SKM-1 treated with dmso at 0.1 percent for 144 hours (cell line): ENCODE data around the gene CITED1.
"Not testable (repeated sequence)": the region's sequence is repeated elsewhere in the genome, so short reads cannot be mapped to it uniquely, and the experiment has no call there.

Experiments
- DNase-seq: peaks from one replicate; lab custom pipeline; 2025; ENCODE audit not compliant: unreplicated experiment; lab: John Stamatoyannopoulos, UW

Gene CITED1

GRCh38 chrX:72305286-72306084 is at the start of gene CITED1:
TSS of gene CITED1 (minus strand) at chrX:72305914. CDS start at chrX:72302869, 3,045 bp downstream.
- DNase-seq = no peak

GRCh38 chrX:72352786-72353185 is 47.1 kb upstream of the CITED1 start:
- no peak for DNase-seq

- no peak for DNase-seq
These were observed 46.1 kb upstream of the CITED1 start for GRCh38 chrX:72351606-72352334.

- no peak for DNase-seq
These were observed 43.5 kb upstream of the CITED1 start for GRCh38 chrX:72349190-72349589.

- DNase-seq = no peak
These were observed 42.7 kb upstream of the CITED1 start for GRCh38 chrX:72348247-72348979.

GRCh38 chrX:72347366-72347765 is 41.7 kb upstream of the CITED1 start:
- no peak for DNase-seq

- DNase-seq = no peak
These were observed 40.7 kb upstream of the CITED1 start for GRCh38 chrX:72346302-72346949.

- no peak for DNase-seq
These were observed 34.9 kb upstream of the CITED1 start for GRCh38 chrX:72340626-72341025.

GRCh38 chrX:72340041-72340440 is 34.3 kb upstream of the CITED1 start:
- no peak for DNase-seq

GRCh38 chrX:72330131-72330530 is 24.4 kb upstream of the CITED1 start:
- no peak for DNase-seq

GRCh38 chrX:72326605-72327300 is 21.0 kb upstream of the CITED1 start:
- DNase-seq = no peak

GRCh38 chrX:72319651-72320050 is 13.9 kb upstream of the CITED1 start:
- not testable (repeated sequence) for DNase-seq

GRCh38 chrX:72317139-72317538 is 11.4 kb upstream of the CITED1 start:
- DNase-seq = no peak

GRCh38 chrX:72316408-72317110 is 10.8 kb upstream of the CITED1 start:
- DNase-seq = no peak

GRCh38 chrX:72314881-72315280 is 9.2 kb upstream of the CITED1 start:
- no peak for DNase-seq

GRCh38 chrX:72313707-72314641 is 8.3 kb upstream of the CITED1 start:
- no peak for DNase-seq

- DNase-seq = no peak
These were observed 6.7 kb upstream of the CITED1 start for GRCh38 chrX:72312311-72312940.

GRCh38 chrX:72309297-72310071 is 3.8 kb upstream of the CITED1 start:
- no peak for DNase-seq
